Endothelial cell (in vitro differentiated cells): Measurements from ENCODE around the gene D2HGDH. TPM values are rescaled to one million over a fixed set of nuclear protein-coding genes. Genes with fewer than 3 reads are reported as not detected.
"Not testable (repeated sequence)": the region's sequence is repeated elsewhere in the genome, so short reads cannot be mapped to it uniquely, and the experiment has no call there.

Experiments
- DNase-seq: peaks from one replicate; pipeline ENCODE4 v3.0.0; 2021; ENCODE audit warnings: low spot score
- H3K27ac Mint-ChIP-seq: one replicate; pipeline ENCODE4 v1.8.0; 2021; ENCODE audit warnings: mixed read lengths, inconsistent platforms; ENCODE audit not compliant: unreplicated experiment
- H3K27me3 Mint-ChIP-seq: one replicate; pipeline ENCODE4 v1.8.0; 2021; ENCODE audit warnings: mild to moderate bottlenecking, moderate library complexity, mixed read lengths, inconsistent platforms; ENCODE audit not compliant: unreplicated experiment
- H3K36me3 Mint-ChIP-seq: one replicate; pipeline ENCODE4 v1.8.0; 2021; ENCODE audit warnings: mild to moderate bottlenecking, low read depth, mixed read lengths, inconsistent platforms; ENCODE audit not compliant: unreplicated experiment
- H3K4me1 Mint-ChIP-seq: one replicate; pipeline ENCODE4 v1.8.0; 2021; ENCODE audit warnings: mild to moderate bottlenecking, mixed read lengths, inconsistent platforms; ENCODE audit not compliant: unreplicated experiment
- H3K4me3 Mint-ChIP-seq: one replicate; pipeline ENCODE4 v1.8.0; 2021; ENCODE audit warnings: mild to moderate bottlenecking, mixed read lengths, inconsistent platforms; ENCODE audit not compliant: unreplicated experiment
- H3K9me3 Mint-ChIP-seq: one replicate; pipeline ENCODE4 v1.8.0; 2021; ENCODE audit warnings: mixed read lengths, inconsistent platforms; ENCODE audit not compliant: unreplicated experiment
- CTCF ChIP-seq: fragments of 200-600 bp; sonication (generic); IDR thresholded peaks from one replicate; pipeline ENCODE4 v1.5.0; 2021; ENCODE audit warnings: antibody characterized with exemption; ENCODE audit not compliant: unreplicated experiment
- total RNA-seq: library from RNA; stranded (reverse); fragmentation: NEBNext Ultra II Directional; extraction: Animal tissue kit (Norgen Biotek cat#: 25700); gene quantifications from one replicate; pipeline ENCODE4 v1.2.1, GENCODE V29; 2021; ENCODE audit not compliant: unreplicated experiment

Gene D2HGDH
- total RNA-seq, 1 donor from 2014 or later = 11.4 TPM

DNA sequence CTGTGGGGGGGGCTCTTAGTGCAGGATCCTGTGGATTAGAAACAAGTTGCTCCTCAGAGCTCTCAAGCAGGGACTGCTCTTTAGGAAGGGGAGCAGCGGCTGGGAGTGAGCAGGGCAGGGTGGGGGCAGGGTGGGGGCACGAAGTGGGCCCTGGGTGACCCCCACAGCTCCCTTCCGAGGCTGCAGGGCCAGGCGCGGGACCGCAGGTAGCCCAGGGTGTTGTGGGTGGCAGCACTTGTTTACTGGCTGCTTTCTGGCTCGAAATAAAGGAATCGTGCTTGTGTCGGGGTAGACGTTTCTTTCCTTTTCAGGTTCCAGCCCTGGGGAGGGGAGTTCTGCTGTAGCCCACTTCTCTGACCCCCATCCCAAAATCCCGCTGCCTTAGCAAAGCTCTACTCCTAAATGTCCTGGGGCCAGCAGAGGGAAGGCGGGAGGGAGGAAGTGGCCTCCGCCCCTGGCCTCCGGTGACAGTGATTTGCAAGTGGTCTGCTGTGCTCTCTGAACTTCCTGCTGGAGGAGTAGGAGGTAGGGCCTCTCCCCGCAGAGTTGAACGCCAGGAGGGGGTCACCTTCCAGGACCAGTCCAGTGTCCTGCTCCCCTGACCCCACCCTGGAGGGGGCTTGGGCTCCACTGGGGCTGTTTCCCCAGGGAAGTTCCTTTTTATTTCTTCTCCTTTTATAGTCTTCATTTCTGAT lies 82.8 kb downstream of the D2HGDH start:
- no peak for TF ChIP-seq CTCF
- DNase-seq = no peak
- Mint-ChIP-seq H3K4me1 (peaks cover 7% of the 10 kb centered on the region), H3K27me3 (peaks cover 7% of the 10 kb centered on the region), H3K36me3 (no peaks in the 10 kb centered on the region), H3K9me3 (no peaks in the 10 kb centered on the region), H3K4me3 (no peak overlapping the region), H3K27ac (no peak overlapping the region)

DNA sequence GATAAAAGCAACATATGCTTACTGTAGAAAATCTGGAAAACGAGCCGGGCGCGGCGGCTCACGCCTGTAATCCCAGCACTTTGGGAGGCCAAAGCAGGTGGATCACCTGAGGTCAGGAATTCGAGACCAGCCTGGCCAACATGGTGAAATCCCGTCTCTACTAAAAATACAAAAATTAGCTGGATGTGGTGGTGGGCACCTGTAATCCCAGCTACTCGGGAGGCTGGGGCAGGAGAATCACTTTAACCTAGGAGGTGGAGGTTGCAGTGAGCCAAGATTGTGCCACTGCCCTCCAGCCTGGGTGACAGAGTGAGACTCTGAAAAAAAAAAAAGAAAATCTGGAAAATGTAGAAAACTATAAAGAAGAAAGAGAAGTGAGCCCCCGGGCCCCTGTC lies 83.4 kb downstream of the D2HGDH start:
- H3K27ac Mint-ChIP-seq, H3K9me3 Mint-ChIP-seq, H3K36me3 Mint-ChIP-seq, DNase-seq, H3K4me3 Mint-ChIP-seq: not testable (repeated sequence)
- H3K27me3 Mint-ChIP-seq = peaks cover 12% of the 10 kb centered on the region
- H3K4me1 Mint-ChIP-seq = peaks cover 11% of the 10 kb centered on the region

Other genes starting within 250 kb of the D2HGDH start
- 296 TPM for gene STK25, start 226.0 kb upstream of the D2HGDH start, total RNA-seq
- 110 TPM for gene BOK, start 175.9 kb upstream of the D2HGDH start, total RNA-seq
- gene THAP4, start 97.5 kb upstream of the D2HGDH start, total RNA-seq = 42.5 TPM
- 124 TPM for gene ATG4B, start 96.9 kb upstream of the D2HGDH start, total RNA-seq
- 42.3 TPM for gene DTYMK, start 47.8 kb upstream of the D2HGDH start, total RNA-seq
- 19.9 TPM for gene ING5, start 32.6 kb upstream of the D2HGDH start, total RNA-seq
- gene GAL3ST2, start 42.2 kb downstream of the D2HGDH start, total RNA-seq = not detected
- 0.33 TPM for gene NEU4, start 74.6 kb downstream of the D2HGDH start, total RNA-seq
- gene PDCD1, start 124.3 kb downstream of the D2HGDH start, total RNA-seq = not detected
- gene RTP5, start 135.1 kb downstream of the D2HGDH start, total RNA-seq = not detected